ENCODE measurements around the gene CLDN12.

GRCh38 chr7:90425376-90425775, 22.1 kb downstream of the CLDN12 start:
- TF ChIP-seq EZH2 (IDR thresholded peaks at IDR 0.05; ENCODE audit: low read depth, unreplicated experiment) (no peak), CTCF (conservative IDR thresholded peaks at IDR 0.05; ENCODE audit: low read depth in 2 of 2) (no peak), REST (IDR thresholded peaks at IDR 0.05; ENCODE audit: unreplicated experiment) (no peak), EZH2phosphoT487 (IDR thresholded peaks at IDR 0.05; ENCODE audit: unreplicated experiment) (no peak)

All from GM23338 (cell line).